HG02571 (cell line): ENCODE measurements around the gene PGK1.
"Not testable (repeated sequence)": the region's sequence is repeated elsewhere in the genome, so short reads cannot be mapped to it uniquely, and the experiment has no call there.

ENCODE experiments used
- ATAC-seq: cut with Tn5 transposase; IDR thresholded peaks from one replicate; pipeline ENCODE4 v1.9.1; 2021; ENCODE audit warnings: mild to moderate bottlenecking, moderate library complexity; ENCODE audit not compliant: unreplicated experiment

PGK1 gene

GRCh38 chrX:78111140-78111931 is 7.3 kb downstream of the PGK1 start:
- no peak for ATAC-seq

GRCh38 chrX:78116365-78116764 is 12.3 kb downstream of the PGK1 start:
- no peak for ATAC-seq

GRCh38 chrX:78116766-78117165 is 12.7 kb downstream of the PGK1 start:
- ATAC-seq, result no peak

GRCh38 chrX:78118628-78119027 is 14.6 kb downstream of the PGK1 start:
- ATAC-seq, result no peak

- ATAC-seq, result no peak
Observed at GRCh38 chrX:78119521-78120227, 15.6 kb downstream of the PGK1 start.

GRCh38 chrX:78123190-78123589 is 19.1 kb downstream of the PGK1 start:
- no peak for ATAC-seq

- ATAC-seq, result no peak
Observed at GRCh38 chrX:78124307-78124706, 20.3 kb downstream of the PGK1 start.

GRCh38 chrX:78125148-78125547 is 21.1 kb downstream of the PGK1 start:
- ATAC-seq, result no peak

- ATAC-seq, result not testable (repeated sequence)
Observed at GRCh38 chrX:78125781-78126180, 21.7 kb downstream of the PGK1 start.

GRCh38 chrX:78129714-78130113 is 25.7 kb downstream of the PGK1 start:
- no peak for ATAC-seq

- no peak for ATAC-seq
Observed at GRCh38 chrX:78130396-78130795, 26.3 kb downstream of the PGK1 start.

- ATAC-seq, result no peak
Observed at GRCh38 chrX:78131117-78131516, 27.1 kb downstream of the PGK1 start.

- no peak for ATAC-seq
Observed at GRCh38 chrX:78133238-78133960, 29.4 kb downstream of the PGK1 start.

- ATAC-seq, result peak; percentile 92
Observed at GRCh38 chrX:78139160-78140123, 35.4 kb downstream of the PGK1 start, which contains the start of gene TAF9B. Gene TAF9B (minus strand): TSS chrX:78139650. CDS start chrX:78139611, 39 bp downstream.

GRCh38 chrX:78140206-78140605 is 36.2 kb downstream of the PGK1 start:
- ATAC-seq, result no peak

GRCh38 chrX:78147002-78147540 is 43.0 kb downstream of the PGK1 start:
- not testable (repeated sequence) for ATAC-seq

- not testable (repeated sequence) for ATAC-seq
Observed at GRCh38 chrX:78157373-78157772, 53.3 kb downstream of the PGK1 start.

- ATAC-seq, result not testable (repeated sequence)
Observed at GRCh38 chrX:78157846-78158245, 53.8 kb downstream of the PGK1 start.

- ATAC-seq, result not testable (repeated sequence)
Observed at GRCh38 chrX:78160711-78161110, 56.7 kb downstream of the PGK1 start.

GRCh38 chrX:78163175-78163574 is 59.1 kb downstream of the PGK1 start:
- ATAC-seq, result not testable (repeated sequence)
